Lung (tissue), 12 donors: ENCODE data around the gene MAGEB1. TPM values are rescaled to one million over a fixed set of nuclear protein-coding genes. Genes with fewer than 3 reads are reported as not detected.

Experiments
- ATAC-seq: fragments of 200-7000 bp; cut with Tn5 transposase; one replicate; pipeline ENCODE4 v1.9.1; 2020; ENCODE audit warnings: moderate number of reproducible peaks; ENCODE audit not compliant: insufficient read depth, low FRiP score
- DNase-seq, 3 donors: peaks; one replicate each; pipeline ENCODE4 v3.0.0-alpha.2; 2013 to 2017
- H3K27ac ChIP-seq, 2 donors: one replicate each; pipeline ENCODE4 v1.5.1; 2013; ENCODE audit warnings: mild to moderate bottlenecking in 2 of 2, moderate library complexity in 2 of 2, control low read depth in 1 of 2, inconsistent platforms in 1 of 2, low read depth in 1 of 2, low read length in 1 of 2
- H3K27me3 ChIP-seq, 3 donors: one replicate each; pipeline ENCODE4 v1.5.1; 2013; ENCODE audit warnings: low read length in 2 of 3; ENCODE audit not compliant: control insufficient read depth in 3 of 3, insufficient read depth in 3 of 3
- H3K36me3 ChIP-seq, 4 donors: one replicate each; pipeline ENCODE4 v1.5.1; 2013; ENCODE audit warnings: low read length in 4 of 4, mild to moderate bottlenecking in 1 of 4, moderate library complexity in 1 of 4; ENCODE audit not compliant: control insufficient read depth in 4 of 4, insufficient read depth in 4 of 4
- H3K4me1 ChIP-seq, 5 donors: one replicate each; pipeline ENCODE4 v1.5.1; 2013; ENCODE audit warnings: low read length in 5 of 5, mild to moderate bottlenecking in 2 of 5, moderate library complexity in 1 of 5; ENCODE audit not compliant: control insufficient read depth in 5 of 5, insufficient read depth in 5 of 5
- H3K4me3 ChIP-seq: one replicate; pipeline ENCODE4 v1.5.1; 2013; ENCODE audit warnings: mild to moderate bottlenecking, control low read depth, moderate library complexity
- H3K9ac ChIP-seq, 2 donors: one replicate each; pipeline ENCODE4 v1.5.1; 2013; ENCODE audit warnings: low read length in 2 of 2, control low read depth in 1 of 2; ENCODE audit not compliant: insufficient read depth in 1 of 2
- H3K9me3 ChIP-seq, 4 donors: one replicate each; pipeline ENCODE4 v1.5.1; 2013; ENCODE audit warnings: low read length in 3 of 4, mild to moderate bottlenecking in 1 of 4, moderate library complexity in 1 of 4; ENCODE audit not compliant: control insufficient read depth in 4 of 4, insufficient read depth in 3 of 4
- WGBS, 2 donors: extraction: QIAGEN DNeasy Blood & Tissue Kit; methylation state at CpG; one replicate each; pipeline ENCODE4 v1.1.7; 2013; 5-methylcytosine and 5-hydroxymethylcytosine counted together
- polyA plus RNA-seq, 2 donors: library from polyadenylated mRNA; stranded (reverse); fragments of 200-250 nt; gene quantifications; one replicate each; pipeline ENCODE4 v1.2.1, GENCODE V29; 2013
- total RNA-seq, 2 donors: library from RNA; depleted of rRNA in 1 of 2; stranded (reverse); fragments of >200 nt in 1 of 2; gene quantifications; one replicate each; pipeline ENCODE4 v1.2.1, GENCODE V29; 2014 to 2021
- TF ChIP-seq, protein P1 (sequence below): IDR thresholded peaks from 2 replicates; pipeline ENCODE4 v1.5.1; 2012; ENCODE audit warnings: mild to moderate bottlenecking; ENCODE audit errors: control extremely low read depth, extremely low read depth
- donor health status: control.
- donor health status: control.
- donor health status: Bipolar disorder and iron deficiency.
- donor health status: healthy.
- donor health status: DM: yes; HTN: yes; CAD: no.

The MAGEB1 gene
- total and polyA plus RNA-seq, 4 donors: not detected

DNA sequence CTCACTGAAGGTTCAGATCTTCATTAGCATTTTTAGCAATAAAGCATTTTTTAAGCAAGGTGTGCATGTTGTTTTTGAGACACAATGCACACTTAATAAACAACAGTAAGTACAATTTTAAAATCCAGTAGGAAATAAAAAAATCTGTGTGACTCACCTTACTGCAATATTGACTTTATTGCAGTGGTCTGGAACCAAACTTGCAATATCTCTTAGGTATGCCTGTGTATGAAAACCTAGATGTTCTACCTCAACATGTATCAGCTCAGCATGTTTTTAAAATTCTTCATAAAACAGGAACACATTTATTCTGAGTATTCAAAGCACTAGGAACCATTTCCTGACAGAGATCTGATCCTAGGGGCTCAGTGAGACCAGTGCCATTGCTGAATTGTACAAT is 35.6 kb downstream of the MAGEB1 start:
- no peak for ATAC-seq
- Histone ChIP-seq H3K9ac (no peak overlapping the region), H3K36me3 (no peaks in the 10 kb centered on the region), H3K9me3 (no peaks in the 10 kb centered on the region), H3K4me1 (no peaks in the 10 kb centered on the region), H3K4me3 (no peak overlapping the region), H3K27me3 (peaks cover 0 to 8% (median 2%) of the 10 kb centered on the region in 3 donors), H3K27ac (no peak overlapping the region)
- DNase-seq: no peak
- TF ChIP-seq, protein P1, sequence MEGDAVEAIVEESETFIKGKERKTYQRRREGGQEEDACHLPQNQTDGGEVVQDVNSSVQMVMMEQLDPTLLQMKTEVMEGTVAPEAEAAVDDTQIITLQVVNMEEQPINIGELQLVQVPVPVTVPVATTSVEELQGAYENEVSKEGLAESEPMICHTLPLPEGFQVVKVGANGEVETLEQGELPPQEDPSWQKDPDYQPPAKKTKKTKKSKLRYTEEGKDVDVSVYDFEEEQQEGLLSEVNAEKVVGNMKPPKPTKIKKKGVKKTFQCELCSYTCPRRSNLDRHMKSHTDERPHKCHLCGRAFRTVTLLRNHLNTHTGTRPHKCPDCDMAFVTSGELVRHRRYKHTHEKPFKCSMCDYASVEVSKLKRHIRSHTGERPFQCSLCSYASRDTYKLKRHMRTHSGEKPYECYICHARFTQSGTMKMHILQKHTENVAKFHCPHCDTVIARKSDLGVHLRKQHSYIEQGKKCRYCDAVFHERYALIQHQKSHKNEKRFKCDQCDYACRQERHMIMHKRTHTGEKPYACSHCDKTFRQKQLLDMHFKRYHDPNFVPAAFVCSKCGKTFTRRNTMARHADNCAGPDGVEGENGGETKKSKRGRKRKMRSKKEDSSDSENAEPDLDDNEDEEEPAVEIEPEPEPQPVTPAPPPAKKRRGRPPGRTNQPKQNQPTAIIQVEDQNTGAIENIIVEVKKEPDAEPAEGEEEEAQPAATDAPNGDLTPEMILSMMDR: no peak

DNA sequence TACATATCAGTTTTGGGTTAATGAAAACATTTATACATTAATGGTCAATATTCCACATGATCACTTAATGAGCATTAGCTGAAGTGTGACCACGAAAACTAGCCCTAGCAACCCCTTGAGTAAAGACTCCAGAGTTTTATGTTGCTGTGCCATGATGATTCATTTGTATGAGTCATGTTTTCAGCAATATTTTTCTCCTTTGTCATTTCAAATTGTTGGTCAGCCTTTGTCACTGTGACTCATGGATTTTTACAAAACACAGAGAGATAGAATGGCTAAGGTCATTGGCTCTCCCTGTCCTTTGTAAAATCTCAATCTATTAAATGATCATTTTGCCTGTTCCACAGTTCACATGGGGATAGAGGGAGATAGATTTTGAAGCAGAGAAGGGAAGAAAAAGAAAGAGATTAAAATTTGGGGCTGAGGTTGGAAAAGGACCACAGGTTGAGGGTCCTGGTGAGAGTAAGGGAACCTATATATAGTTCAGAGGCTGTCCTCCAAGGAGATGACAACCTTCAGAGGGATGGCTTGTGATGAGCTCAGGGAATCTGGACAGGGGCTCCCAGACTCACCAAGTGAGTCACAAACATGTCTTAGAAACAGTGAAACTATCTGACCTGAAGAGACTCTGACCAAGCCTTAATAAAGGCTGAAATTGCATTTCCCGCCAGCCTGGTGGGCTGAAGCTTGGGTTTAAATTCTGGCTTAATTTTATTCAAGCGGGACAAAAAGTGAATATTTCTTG is 36.7 kb downstream of the MAGEB1 start:
- Histone ChIP-seq H3K9ac (no peak overlapping the region), H3K27me3 (peaks cover 0 to 8% (median 2%) of the 10 kb centered on the region in 3 donors), H3K36me3 (no peaks in the 10 kb centered on the region), H3K9me3 (no peaks in the 10 kb centered on the region), H3K4me1 (no peaks in the 10 kb centered on the region), H3K27ac (no peak overlapping the region), H3K4me3 (no peak overlapping the region)
- ATAC-seq (no peak), DNase-seq (no peak)
- TF ChIP-seq, protein P1: no peak
- WGBS, 2 donors: 61 to 81% methylated on average over 3 of the region's 3 CpGs

GRCh38 chrX:30296408-30297254 is 49.7 kb downstream of the MAGEB1 start:
- Histone ChIP-seq H3K4me1 (peaks cover 0 to under 1% (median 0%) of the 10 kb centered on the region in 5 donors), H3K27ac (no peak overlapping the region), H3K4me3 (no peak overlapping the region), H3K27me3 (peaks cover 0 to 10% (median 0%) of the 10 kb centered on the region in 3 donors), H3K9ac (no peak overlapping the region), H3K36me3 (no peaks in the 10 kb centered on the region), H3K9me3 (peaks cover 0 to 3% (median 0%) of the 10 kb centered on the region in 4 donors)
- TF ChIP-seq, protein P1: no peak
- ATAC-seq (no peak), DNase-seq (no peak)
- WGBS, 2 donors: 50 to 84% methylated on average over 5 of the region's 5 CpGs
